ENCODE measurements around the gene PRELID1. TPM values are rescaled to one million over a fixed set of nuclear protein-coding genes. Genes with fewer than 3 reads are reported as not detected.

Gene PRELID1
- total RNA-seq, 2 donors from 2014 or later, result 157 to 165 TPM

- Histone ChIP-seq H3K4me3 (ENCODE audit: low read length) (no peak overlapping the region), H3K27me3 (ENCODE audit: control insufficient read depth, insufficient read depth, low read length, poor library complexity, severe bottlenecking) (no peaks in the 10 kb centered on the region), H3K27ac (ENCODE audit: low read depth, low read length) (no peak overlapping the region), H3K9me3 (ENCODE audit: control insufficient read depth, low read length) (no peaks in the 10 kb centered on the region), H3K36me3 (ENCODE audit: control insufficient read depth, insufficient read depth, low read length) (peaks cover 31% of the 10 kb centered on the region), H3K4me1 (ENCODE audit: control insufficient read depth, insufficient read depth, low read length) (no peaks in the 10 kb centered on the region), H3K9ac (ENCODE audit: extremely low read depth, low read length, poor library complexity, severe bottlenecking) (no peak overlapping the region)
- no peak overlapping the region for H3K27ac Mint-ChIP-seq
- WGBS, 2 experiments (ENCODE audit: insufficient coverage in 1 of 2, insufficient read length in 1 of 2), result 94 to 98% methylated on average over 6 of the region's 6 CpGs
- no peak for TF ChIP-seq CTCF (conservative IDR thresholded peaks at IDR 0.05)
- peaks cover 9% of the 10 kb centered on the region for H3K4me1 Mint-ChIP-seq
- no peaks in the 10 kb centered on the region for H3K9me3 Mint-ChIP-seq
- H3K36me3 Mint-ChIP-seq (ENCODE audit: low read depth), result peaks cover 62% of the 10 kb centered on the region
- no peak overlapping the region for H3K4me3 Mint-ChIP-seq
- no peak for DNase-seq
- H3K27me3 Mint-ChIP-seq (ENCODE audit: insufficient read depth), result no peaks in the 10 kb centered on the region
Observed at GRCh38 chr5:177329883-177330282, 26.3 kb downstream of the PRELID1 start.

GRCh38 chr5:177330991-177331842 lies 27.6 kb downstream of the PRELID1 start:
- no peak overlapping the region for H3K4me3 ChIP-seq (ENCODE audit: low read length)
- no peak overlapping the region for H3K27ac Mint-ChIP-seq
- no peaks in the 10 kb centered on the region for H3K27me3 Mint-ChIP-seq (ENCODE audit: insufficient read depth)
- H3K9ac ChIP-seq (ENCODE audit: extremely low read depth, low read length, poor library complexity, severe bottlenecking), result no peak overlapping the region
- no peak overlapping the region for H3K27ac ChIP-seq (ENCODE audit: low read depth, low read length)
- DNase-seq, result no peak
- H3K27me3 ChIP-seq (ENCODE audit: control insufficient read depth, insufficient read depth, low read length, poor library complexity, severe bottlenecking), result no peaks in the 10 kb centered on the region
- WGBS, 2 experiments (ENCODE audit: insufficient coverage in 1 of 2, insufficient read length in 1 of 2), result 93 to 94% methylated on average over 10 to 27 of the region's 27 CpGs
- peaks cover 71% of the 10 kb centered on the region for H3K36me3 Mint-ChIP-seq (ENCODE audit: low read depth)
- no peaks in the 10 kb centered on the region for H3K9me3 Mint-ChIP-seq
- H3K4me1 ChIP-seq (ENCODE audit: control insufficient read depth, insufficient read depth, low read length), result no peaks in the 10 kb centered on the region
- H3K36me3 ChIP-seq (ENCODE audit: control insufficient read depth, insufficient read depth, low read length), result peaks cover 37% of the 10 kb centered on the region
- H3K4me3 Mint-ChIP-seq, result no peak overlapping the region
- H3K4me1 Mint-ChIP-seq, result peaks cover 2% of the 10 kb centered on the region
- no peak for TF ChIP-seq CTCF (conservative IDR thresholded peaks at IDR 0.05)
- no peaks in the 10 kb centered on the region for H3K9me3 ChIP-seq (ENCODE audit: control insufficient read depth, low read length)

- Histone ChIP-seq H3K4me1 (ENCODE audit: control insufficient read depth, insufficient read depth, low read length) (no peaks in the 10 kb centered on the region), H3K4me3 (ENCODE audit: low read length) (no peak overlapping the region), H3K36me3 (ENCODE audit: control insufficient read depth, insufficient read depth, low read length) (peaks cover 43% of the 10 kb centered on the region), H3K27ac (ENCODE audit: low read depth, low read length) (no peak overlapping the region), H3K9me3 (ENCODE audit: control insufficient read depth, low read length) (no peaks in the 10 kb centered on the region), H3K27me3 (ENCODE audit: control insufficient read depth, insufficient read depth, low read length, poor library complexity, severe bottlenecking) (no peaks in the 10 kb centered on the region), H3K9ac (ENCODE audit: extremely low read depth, low read length, poor library complexity, severe bottlenecking) (no peak overlapping the region)
- Mint-ChIP-seq H3K9me3 (no peaks in the 10 kb centered on the region), H3K4me1 (no peaks in the 10 kb centered on the region), H3K27me3 (ENCODE audit: insufficient read depth) (no peaks in the 10 kb centered on the region), H3K36me3 (ENCODE audit: low read depth) (peaks cover 76% of the 10 kb centered on the region), H3K27ac (no peak overlapping the region), H3K4me3 (no peak overlapping the region)
- WGBS, 2 experiments (ENCODE audit: insufficient coverage in 1 of 2, insufficient read length in 1 of 2), result 94 to 97% methylated on average over 10 to 35 of the region's 35 CpGs
- no peak for DNase-seq
- TF ChIP-seq CTCF (conservative IDR thresholded peaks at IDR 0.05), result no peak
Observed at GRCh38 chr5:177332031-177332895, 28.7 kb downstream of the PRELID1 start.
